Purkinje cell (primary cell): ENCODE measurements around the gene GUCY2D. TPM values are rescaled to one million over a fixed set of nuclear protein-coding genes. Genes with fewer than 3 reads are reported as not detected.

Experiments used
- polyA plus RNA-seq: library from polyadenylated mRNA; unstranded; fragments of >200 nt; fragmentation: Nextera tagmentation; gene quantifications from 2 replicates; pipeline ENCODE4 v1.2.1, GENCODE V29; 2014

Gene GUCY2D
- not detected in 2 replicates for polyA plus RNA-seq

DNA sequence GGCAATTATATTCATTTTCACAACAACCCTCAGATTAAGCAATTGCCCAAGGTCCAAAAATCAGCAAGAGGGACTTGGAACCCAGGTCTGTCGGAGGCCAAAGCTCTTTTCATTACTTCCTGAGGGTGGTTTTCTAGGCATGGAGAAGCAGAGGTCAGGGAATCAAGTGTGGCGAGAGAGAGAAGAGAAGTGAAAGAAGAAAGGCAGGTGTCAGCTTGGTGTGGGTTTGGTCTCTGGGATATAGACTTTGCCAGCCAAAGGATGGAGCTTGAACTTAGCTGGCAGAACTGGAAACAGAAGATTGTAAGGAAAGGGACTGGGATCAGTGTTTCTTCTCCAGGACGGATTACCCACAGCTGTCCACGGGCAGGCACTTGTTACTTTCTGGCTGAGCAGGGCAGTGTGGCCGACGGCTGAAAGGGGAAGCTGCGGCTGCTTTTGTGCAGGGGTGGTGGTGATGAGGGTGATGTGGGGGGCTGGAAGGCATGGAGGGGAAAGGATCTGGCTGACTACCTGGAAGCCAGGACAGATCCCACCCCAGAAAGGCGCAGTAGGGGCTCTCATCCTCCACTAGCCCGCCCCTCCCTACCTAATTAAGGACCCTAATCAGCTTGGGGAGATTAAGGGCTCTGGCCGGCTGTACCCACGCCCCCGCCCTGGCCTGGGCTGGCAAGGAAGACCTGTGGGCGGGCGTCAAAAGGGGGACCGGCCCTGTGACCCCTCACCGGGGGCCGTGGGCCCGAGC, at the start of gene GUCY2D:
Gene GUCY2D, plus strand, starts transcription at position 640 of the 745 bp plus-strand sequence. CDS start 433 bp downstream, outside the sequence.

DNA sequence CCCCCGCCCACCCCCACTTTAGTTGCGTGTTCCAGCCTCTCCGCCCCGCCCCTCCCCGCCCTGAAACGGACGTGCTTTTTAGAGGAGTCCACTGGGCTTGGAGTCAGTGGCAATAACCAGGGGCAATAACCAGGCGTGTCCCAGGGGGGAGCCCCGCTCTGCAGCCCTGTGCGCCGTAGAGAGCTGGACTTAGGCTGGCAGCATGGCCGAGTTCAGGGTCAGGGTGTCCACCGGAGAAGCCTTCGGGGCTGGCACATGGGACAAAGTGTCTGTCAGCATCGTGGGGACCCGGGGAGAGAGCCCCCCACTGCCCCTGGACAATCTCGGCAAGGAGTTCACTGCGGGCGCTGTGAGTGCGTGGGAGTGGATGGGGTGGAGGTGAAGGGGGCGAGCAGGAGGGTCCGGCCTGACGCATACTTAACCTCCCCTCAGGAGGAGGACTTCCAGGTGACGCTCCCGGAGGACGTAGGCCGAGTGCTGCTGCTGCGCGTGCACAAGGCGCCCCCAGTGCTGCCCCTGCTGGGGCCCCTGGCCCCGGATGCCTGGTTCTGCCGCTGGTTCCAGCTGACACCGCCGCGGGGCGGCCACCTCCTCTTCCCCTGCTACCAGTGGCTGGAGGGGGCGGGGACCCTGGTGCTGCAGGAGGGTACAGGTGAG, 36.7 kb downstream of the GUCY2D start, which contains the start of gene ALOX15B:
Gene ALOX15B, plus strand, starts transcription at position 106 of the 657 bp plus-strand sequence. Its CDS starts 97 bp downstream, at position 203.

Other genes with a start within 250 kb of the GUCY2D start
- 0.12 and 0.13 TPM in 2 replicates for gene KDM6B, start 168.4 kb upstream of the GUCY2D start, polyA plus RNA-seq
- 0.30 TPM in 1 of 2 replicates, not detected in the other for gene TMEM88, start 147.5 kb upstream of the GUCY2D start, polyA plus RNA-seq
- 349 and 437 TPM in 2 replicates for gene NAA38, start 145.1 kb upstream of the GUCY2D start, polyA plus RNA-seq
- gene CYB5D1, start 144.6 kb upstream of the GUCY2D start, polyA plus RNA-seq = 3.8 and 6.4 TPM in 2 replicates
- gene CHD3, start 113.8 kb upstream of the GUCY2D start, polyA plus RNA-seq = 4.2 and 5.0 TPM in 2 replicates
- gene RNF227, start 86.3 kb upstream of the GUCY2D start, polyA plus RNA-seq = 0.75 and 0.94 TPM in 2 replicates
- 0.58 TPM in 1 of 2 replicates, not detected in the other for gene KCNAB3, start 72.8 kb upstream of the GUCY2D start, polyA plus RNA-seq
- gene TRAPPC1, start 70.7 kb upstream of the GUCY2D start, polyA plus RNA-seq = 321 and 349 TPM in 2 replicates
- 0.53 and 3.7 TPM in 2 replicates for gene CNTROB, start 70.4 kb upstream of the GUCY2D start, polyA plus RNA-seq
- gene ALOX15B, start 36.4 kb downstream of the GUCY2D start, polyA plus RNA-seq = not detected in 2 replicates
- gene ALOX12B, start 85.1 kb downstream of the GUCY2D start, polyA plus RNA-seq = 1.2 TPM in 1 of 2 replicates, not detected in the other
- gene ALOXE3, start 115.9 kb downstream of the GUCY2D start, polyA plus RNA-seq = not detected in 2 replicates
- gene HES7, start 121.5 kb downstream of the GUCY2D start, polyA plus RNA-seq = not detected in 2 replicates
- gene PER1, start 149.8 kb downstream of the GUCY2D start, polyA plus RNA-seq = 0.32 and 0.97 TPM in 2 replicates
- gene VAMP2, start 160.3 kb downstream of the GUCY2D start, polyA plus RNA-seq = 221 and 250 TPM in 2 replicates
- 3.1 and 12.4 TPM in 2 replicates for gene TMEM107, start 173.8 kb downstream of the GUCY2D start, polyA plus RNA-seq
- 0.74 TPM in 1 of 2 replicates, not detected in the other for gene BORCS6, start 187.6 kb downstream of the GUCY2D start, polyA plus RNA-seq
- gene AURKB, start 208.0 kb downstream of the GUCY2D start, polyA plus RNA-seq = 0.82 TPM in 1 of 2 replicates, not detected in the other
- gene CTC1, start 245.4 kb downstream of the GUCY2D start, polyA plus RNA-seq = 0.35 and 5.6 TPM in 2 replicates
- gene PFAS, start 246.7 kb downstream of the GUCY2D start, polyA plus RNA-seq = 4.5 and 5.7 TPM in 2 replicates